Measurements from ENCODE around the gene TMED1.

The TMED1 gene

DNA sequence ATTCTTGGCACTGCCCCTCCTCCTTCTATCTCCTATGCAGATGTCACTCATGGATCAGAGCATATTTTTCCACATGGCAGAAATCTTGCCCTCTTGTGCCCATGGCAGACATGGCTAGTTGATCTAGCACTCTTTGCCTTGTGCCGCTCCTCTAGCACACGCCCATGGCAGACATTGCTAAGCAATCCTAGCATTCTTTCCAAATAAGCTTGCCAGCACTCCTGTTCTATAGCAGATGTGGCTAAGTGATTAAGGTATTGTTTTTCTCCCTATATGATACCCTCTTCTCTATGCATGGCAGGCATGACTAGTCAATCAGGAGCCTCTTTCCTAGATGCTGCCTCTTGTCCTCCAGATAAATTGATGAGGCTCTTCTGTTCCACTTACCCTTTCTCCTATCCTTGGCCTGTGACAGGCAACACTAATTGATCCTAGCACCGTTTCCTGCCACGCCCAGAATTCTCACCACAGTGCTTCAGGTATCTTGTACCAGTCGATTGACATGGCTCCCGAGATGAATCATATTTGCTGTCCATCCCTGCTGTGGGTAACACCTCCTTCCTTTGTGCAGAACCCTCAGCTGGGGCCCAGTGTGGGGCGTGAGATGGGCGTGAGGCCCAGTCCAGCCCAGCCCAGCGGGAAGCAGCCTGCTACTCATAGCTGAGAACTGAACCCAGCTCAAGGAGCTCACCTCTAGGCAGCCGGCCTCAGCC, 26.9 kb downstream of the TMED1 start:
- no peak for DNase-seq

GRCh38 chr19:10805758-10806247, 30.2 kb downstream of the TMED1 start:
- no peak for DNase-seq

DNA sequence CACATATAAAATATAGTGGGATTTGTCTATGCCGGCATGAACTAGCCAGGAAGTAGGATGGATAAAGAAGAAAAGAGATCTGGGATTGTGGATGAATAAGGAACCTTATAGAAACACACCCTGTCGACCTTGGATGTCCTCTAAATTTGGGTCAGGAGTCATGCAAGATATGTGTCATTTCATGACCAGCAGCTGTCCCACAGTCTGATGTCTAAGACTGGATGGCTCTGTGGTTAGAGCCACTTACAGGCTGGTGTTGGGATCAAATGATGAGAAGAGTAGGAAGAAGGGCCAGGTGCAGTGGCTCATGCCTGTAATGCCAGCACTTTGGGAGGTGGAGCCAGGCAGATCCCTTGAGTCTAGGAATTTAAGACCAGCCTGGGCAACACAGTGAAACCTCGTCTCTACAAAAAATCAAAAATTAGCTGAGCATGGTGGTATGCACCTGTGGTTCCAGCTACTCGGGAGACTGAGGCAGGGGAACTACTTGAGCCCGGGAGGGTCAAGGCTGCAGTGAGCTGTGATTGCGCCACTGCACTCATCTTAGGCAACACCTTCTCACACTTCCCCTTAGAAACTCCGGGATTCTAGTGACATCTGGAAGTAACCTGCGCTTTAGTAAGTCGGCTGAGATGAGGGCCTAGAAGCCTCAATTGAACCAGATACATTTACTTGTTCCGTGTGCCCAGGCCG, 30.8 kb downstream of the TMED1 start:
- no peak for DNase-seq

DNA sequence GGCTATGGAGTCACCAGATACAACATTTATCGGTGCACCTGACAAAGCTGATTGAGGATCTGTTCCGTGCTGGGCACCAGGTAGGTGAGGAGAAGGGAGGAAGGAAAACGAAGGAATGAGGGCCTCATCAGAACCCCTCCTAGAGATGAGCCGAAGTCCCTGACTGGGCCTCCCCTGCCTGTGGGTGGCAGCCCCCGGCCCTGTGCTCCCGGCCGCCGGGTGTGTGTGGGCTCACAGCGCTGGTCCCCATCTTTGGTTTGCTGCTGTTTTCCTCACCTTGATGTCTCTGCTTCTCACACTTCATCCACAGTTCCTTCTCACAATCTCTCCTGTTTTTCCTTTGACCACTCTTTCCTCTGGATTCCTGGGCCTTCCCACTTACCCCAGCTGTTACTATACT, 32.8 kb downstream of the TMED1 start:
- DNase-seq: no peak

- no peak for DNase-seq
These were observed 33.5 kb downstream of the TMED1 start for GRCh38 chr19:10802479-10802878.

DNA sequence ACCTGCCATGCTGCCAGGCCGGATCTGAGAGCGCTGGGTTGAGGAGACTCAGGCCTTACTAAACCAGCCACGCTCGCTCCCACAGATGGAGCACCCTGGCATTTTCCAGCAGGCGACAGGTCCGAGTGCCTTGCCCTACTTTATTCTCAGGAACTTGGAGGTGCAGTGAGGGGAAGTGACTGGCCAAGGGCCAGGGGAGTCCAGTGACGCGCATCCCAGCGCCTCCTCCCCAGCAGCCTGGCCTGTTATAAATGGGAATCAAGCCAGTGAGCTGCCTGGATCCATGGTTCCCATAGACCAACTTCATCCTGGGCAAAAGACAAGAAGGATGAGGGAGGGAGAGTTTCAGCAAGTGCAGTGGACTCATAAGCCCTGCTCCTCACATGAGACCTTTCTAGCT, 35.5 kb downstream of the TMED1 start:
- DNase-seq: no peak

DNA sequence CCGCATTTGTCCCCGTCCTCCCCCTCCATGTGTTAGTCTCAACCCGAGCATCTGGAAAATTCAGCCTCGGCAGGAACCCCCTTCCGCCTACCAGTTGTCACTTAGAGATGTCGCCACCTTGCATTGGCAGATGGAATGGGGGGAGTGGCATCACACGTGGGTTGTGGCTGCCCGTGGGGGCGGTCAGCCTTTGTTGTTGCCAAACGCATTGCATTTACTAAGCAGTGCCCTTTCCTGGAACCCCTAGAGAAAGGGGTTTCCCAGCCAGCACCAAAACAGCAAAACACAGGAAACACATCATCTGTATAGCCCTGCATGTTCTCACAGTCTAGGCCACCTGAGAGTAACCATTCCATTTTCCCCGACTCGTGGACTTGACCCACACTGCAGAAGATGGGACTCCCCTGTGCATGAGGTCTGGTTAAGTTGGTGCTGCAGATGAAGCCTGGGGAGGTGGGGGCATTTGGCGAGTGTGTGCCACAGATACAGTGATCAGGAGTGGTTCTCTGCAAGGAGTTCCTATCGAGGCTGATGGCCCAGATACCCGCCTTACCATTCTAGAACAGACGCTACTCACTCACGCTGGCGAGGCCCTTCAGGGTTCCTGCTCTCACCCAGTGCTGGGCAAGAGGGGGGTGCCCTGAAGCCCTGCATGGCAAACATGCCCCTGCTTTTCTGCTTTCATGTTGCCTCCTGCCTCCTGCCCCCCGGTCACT, 38.3 kb downstream of the TMED1 start:
- DNase-seq: no peak

DNA sequence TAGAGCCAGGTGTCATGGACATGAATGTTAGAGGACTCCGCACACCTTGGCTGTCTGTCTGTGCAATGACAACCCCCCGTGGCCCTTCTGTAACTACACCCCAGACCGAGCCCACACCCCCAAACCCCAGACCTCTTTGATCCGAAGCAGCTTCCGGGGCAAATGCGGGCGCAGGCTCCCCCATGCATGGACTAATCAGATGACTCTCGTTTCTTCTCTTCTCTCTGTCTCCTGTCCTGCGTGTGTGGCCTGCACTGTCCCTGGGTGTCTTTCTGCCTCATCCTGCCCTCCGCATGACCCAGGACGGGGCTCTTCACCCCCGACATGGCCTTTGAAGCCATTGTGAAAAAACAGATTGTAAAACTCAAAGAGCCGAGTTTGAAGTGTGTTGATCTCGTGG, 38.9 kb downstream of the TMED1 start:
- DNase-seq: no peak

DNA sequence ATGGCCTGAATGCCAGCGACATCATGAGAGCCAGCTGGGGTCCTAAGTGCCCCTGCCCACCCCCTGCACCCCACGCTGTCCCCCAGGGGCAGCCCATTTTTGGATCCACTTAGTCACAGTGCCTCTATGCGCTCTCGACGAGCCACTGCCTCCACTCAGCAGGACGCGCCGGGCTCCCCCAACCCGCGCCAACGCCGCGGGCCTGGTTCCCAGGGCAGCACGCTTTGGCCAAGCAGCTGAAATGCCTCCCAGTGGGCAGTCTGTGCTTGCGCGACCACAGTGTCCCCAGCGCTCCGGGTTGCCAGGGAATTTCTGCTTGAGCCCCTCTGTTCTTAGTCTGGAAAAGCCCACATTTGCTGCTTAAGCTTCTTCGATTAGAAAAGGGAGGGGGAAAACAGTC, 39.4 kb downstream of the TMED1 start:
- no peak for DNase-seq

GRCh38 chr19:10789866-10790265, 46.1 kb downstream of the TMED1 start:
- no peak for DNase-seq

- DNase-seq: no peak
These were observed 47.9 kb downstream of the TMED1 start for GRCh38 chr19:10788146-10788545.

DNA sequence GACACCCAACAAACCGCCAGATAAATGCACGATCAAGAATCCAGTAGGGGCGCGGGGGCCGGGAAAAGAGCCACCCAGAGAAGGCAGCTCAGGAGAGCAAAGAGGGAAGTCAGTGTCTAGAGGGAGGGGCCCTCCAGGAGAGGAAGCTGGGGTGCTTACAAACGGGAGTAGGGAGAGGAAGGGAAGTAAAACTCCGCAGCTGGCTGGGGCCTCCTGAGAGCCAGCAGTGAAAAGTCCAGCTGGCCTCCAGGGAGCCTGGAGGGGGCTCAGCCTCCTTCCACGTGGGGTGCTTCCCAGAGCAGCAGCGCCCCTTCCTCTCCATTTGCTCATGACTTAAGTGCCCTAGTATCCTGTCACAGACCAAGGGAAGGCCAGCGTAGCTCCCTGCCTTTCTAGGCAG, 51.8 kb downstream of the TMED1 start:
- no peak for DNase-seq

DNA sequence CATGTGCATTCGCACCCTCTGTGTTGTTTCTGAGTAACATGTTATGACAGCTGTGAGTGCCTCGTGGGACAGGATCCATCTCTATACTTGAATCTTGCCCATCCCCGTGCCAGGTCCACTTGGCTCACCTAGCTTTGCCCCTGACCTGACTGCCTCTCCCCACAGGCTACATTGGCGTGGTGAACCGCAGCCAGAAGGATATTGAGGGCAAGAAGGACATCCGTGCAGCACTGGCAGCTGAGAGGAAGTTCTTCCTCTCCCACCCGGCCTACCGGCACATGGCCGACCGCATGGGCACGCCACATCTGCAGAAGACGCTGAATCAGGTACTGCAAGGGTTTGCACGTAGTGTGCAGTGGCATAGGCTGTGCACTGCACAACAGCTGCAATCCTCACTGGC, 53.2 kb downstream of the TMED1 start:
- no peak for DNase-seq
